GM21528 (cell line): ENCODE results near the gene WDR72.
"Not testable (repeated sequence)": the region's sequence is repeated elsewhere in the genome, so short reads cannot be mapped to it uniquely, and the experiment has no call there.

Experiments
- ATAC-seq: cut with Tn5 transposase; IDR thresholded peaks from one replicate; pipeline ENCODE4 v1.9.1; 2021; ENCODE audit warnings: mild to moderate bottlenecking, moderate library complexity; ENCODE audit not compliant: unreplicated experiment, low FRiP score

The WDR72 gene

GRCh38 chr15:53759411-53759931 is at the start of gene WDR72:
TSS of gene WDR72 (minus strand) at chr15:53759663. CDS start at chr15:53733149, 26,514 bp downstream.
- ATAC-seq = no peak

- no peak for ATAC-seq
Observed at GRCh38 chr15:53808058-53808706, 48.7 kb upstream of the WDR72 start.

GRCh38 chr15:53807501-53807900 is 48.0 kb upstream of the WDR72 start:
- no peak for ATAC-seq

- no peak for ATAC-seq
Observed at GRCh38 chr15:53802672-53803071, 43.2 kb upstream of the WDR72 start.

GRCh38 chr15:53791581-53791980 is 32.1 kb upstream of the WDR72 start:
- no peak for ATAC-seq

- no peak for ATAC-seq
Observed at GRCh38 chr15:53789654-53790375, 30.4 kb upstream of the WDR72 start.

GRCh38 chr15:53786401-53786800 is 26.9 kb upstream of the WDR72 start:
- ATAC-seq = no peak

GRCh38 chr15:53785241-53785640 is 25.8 kb upstream of the WDR72 start:
- not testable (repeated sequence) for ATAC-seq

GRCh38 chr15:53762916-53763315 is 3.5 kb upstream of the WDR72 start:
- no peak for ATAC-seq

GRCh38 chr15:53758412-53758811 is 1.1 kb downstream of the WDR72 start:
- ATAC-seq = no peak

GRCh38 chr15:53757906-53758305 is 1.6 kb downstream of the WDR72 start:
- no peak for ATAC-seq

- ATAC-seq = no peak
Observed at GRCh38 chr15:53753813-53754212, 5.7 kb downstream of the WDR72 start.

- ATAC-seq = no peak
Observed at GRCh38 chr15:53752406-53752805, 7.1 kb downstream of the WDR72 start.

- ATAC-seq = no peak
Observed at GRCh38 chr15:53747501-53748068, 11.9 kb downstream of the WDR72 start.

GRCh38 chr15:53746101-53746500 is 13.4 kb downstream of the WDR72 start:
- no peak for ATAC-seq

- ATAC-seq = no peak
Observed at GRCh38 chr15:53739651-53740050, 19.8 kb downstream of the WDR72 start.

GRCh38 chr15:53739187-53739586 is 20.3 kb downstream of the WDR72 start:
- ATAC-seq = no peak

- ATAC-seq = no peak
Observed at GRCh38 chr15:53721334-53722087, 38.0 kb downstream of the WDR72 start.

GRCh38 chr15:53716909-53717876 is 42.3 kb downstream of the WDR72 start:
- no peak for ATAC-seq

GRCh38 chr15:53713218-53713617 is 46.2 kb downstream of the WDR72 start:
- no peak for ATAC-seq
